ENCODE results near the gene TTBK1.

Gene TTBK1

DNA sequence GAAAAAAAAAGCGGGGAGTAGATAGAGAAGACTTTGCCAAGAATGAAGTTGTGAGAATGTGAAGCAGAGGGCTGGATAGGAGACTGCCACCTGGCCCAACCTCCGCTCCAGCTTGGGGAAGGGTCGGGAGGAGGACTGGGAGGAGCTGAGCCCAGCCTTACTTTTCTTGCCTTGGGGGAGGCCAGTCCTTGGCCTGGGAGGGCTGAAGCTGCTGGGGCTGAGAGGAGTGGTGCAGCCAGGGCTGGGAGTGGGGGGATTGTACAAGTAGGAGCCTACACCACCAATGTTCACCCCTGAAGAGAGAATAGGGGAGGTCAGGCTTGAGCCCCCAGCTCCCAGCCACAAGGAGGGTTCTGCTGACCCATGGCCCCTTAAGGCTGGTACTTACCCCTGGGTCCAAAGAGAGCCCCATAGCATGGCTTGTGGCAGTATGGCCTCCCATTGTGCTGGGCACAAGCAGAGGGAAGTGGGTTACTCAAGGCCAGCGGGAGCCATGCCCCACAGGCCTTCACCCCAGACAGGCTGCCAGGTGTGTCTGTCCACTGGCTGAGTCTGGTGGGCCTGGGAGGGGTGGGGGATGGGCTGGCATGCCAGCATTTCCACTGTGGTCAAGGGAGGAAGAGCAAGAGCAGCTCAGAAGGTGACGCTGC is 64.3 kb downstream of the TTBK1 start:
- no peak for DNase-seq

DNA sequence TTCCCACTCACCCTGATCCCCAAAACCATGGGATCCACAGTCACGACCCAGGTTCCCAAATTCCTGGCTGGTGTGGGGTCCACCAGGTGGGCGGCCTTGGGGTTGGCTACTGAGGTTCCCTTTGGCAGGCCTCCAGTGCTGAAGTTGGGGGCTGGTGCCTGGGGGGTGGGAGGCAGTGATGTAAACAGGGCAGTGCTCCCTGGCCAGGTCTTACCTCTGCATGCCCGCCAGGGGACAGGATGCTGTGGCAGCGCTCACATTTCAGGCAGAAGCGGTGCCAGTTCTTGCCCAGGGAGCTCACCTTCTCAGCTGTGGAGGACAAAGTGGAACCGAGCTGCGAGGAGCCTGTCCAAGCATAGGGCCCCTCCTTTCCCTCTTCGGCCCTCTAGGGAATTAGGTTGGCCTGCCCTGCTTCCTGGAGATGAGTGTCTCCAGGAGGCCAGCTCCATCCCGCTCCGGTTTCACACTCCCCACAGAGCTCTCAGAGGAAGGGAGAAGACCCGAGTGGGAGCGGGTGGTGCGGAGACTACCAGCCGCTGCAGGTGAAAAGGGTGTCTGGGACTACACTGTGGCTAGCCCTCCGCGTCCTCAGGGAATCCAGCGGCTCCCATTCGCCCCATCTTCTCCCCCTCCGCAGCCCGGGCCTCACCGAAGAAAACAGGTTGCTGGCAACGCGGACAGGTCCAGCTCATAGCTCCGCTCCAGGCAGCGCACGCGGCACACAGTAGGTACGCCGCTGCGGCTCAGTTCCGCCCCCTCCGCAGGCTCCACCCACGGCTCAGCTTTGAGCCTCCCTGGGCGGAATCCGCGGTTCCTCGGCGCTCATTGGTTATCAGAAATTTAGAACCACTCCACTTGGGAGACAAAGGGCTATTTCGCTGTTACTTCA is 65.1 kb downstream of the TTBK1 start, which contains the start of gene CRIP3:
Gene CRIP3, minus strand, starts transcription at position 726 of the 889 bp plus-strand sequence. Its CDS starts 34 bp downstream, at position 692.
- peak; percentile 28 for DNase-seq

DNA sequence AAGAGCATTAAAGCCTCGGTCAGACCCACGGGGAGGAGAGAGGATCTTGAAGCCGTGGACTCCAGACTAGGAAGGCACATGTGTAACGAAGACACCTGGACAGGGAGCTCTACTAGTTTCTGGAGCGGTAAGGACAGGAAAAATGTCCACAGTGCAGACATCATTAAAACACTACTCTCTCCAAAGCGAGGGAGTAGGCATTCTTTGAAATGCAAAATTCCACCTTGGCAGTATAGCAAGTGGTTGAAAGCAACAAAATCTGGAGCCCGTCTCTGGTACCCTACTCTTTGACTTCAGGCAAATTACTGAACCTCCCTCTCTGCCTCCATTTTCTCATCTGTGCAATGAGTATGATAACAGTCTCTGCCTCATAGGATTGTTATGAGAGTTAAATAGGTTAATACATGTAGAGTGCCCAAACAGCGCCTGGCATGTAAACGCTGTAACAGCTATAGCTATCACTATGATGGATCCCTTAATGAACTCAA is 65.8 kb downstream of the TTBK1 start:
- DNase-seq: no peak

DNA sequence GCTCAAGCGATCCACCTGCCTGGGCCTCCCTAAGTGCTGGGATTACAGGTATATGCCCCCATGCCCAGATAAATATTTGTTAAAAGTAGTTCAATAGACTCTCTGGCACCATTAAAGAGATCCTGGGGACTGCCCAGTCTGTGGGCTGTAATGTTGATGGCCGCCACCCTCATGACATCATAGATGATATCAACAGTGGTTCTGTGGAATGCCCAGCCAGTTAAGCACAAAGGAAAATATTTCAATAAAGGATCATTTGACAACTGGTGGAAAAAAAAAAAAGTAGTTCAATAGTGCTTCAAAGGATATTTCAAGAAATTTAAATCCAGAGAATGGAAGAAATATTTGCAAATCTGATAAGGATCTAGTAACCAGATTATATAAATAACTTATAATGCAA is 66.9 kb downstream of the TTBK1 start:
- DNase-seq: no peak

DNA sequence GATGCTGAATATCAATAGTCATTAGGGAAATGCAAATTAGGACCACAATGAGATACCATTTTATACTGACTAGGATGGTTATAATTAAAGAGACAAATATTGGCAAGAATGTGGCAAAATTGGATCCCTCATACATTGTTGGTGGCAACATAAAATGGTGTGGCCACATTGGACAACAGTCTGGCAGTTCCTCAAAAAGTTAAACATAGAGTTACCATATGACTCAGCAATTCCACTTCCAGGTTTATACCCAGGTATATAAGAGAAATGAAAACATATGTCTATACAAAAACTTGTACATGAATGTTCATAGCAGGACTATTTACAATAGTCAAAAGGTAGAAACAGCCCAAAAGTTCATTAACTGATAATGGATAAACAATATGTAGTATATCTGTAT is 67.3 kb downstream of the TTBK1 start:
- DNase-seq: no peak

DNA sequence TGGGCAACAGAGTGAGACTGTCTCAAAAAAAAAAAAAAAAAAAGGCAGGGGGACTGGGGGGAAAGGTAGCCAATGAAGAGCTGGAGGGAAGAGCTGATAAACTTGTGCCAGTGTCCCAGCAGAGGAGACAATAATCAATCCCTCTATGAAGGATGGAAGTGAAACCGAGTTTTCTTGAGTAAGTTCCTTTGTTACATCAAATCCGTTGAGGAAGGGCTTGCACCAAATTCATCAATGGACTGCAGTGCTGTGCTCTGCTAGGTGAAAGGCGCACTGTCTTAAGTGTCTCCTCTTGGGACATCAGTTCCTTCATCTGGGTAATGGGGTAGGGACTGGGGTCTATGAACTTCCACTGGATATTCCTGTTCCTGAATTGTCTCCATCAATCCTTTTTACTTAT is 68.4 kb downstream of the TTBK1 start:
- DNase-seq: no peak

DNA sequence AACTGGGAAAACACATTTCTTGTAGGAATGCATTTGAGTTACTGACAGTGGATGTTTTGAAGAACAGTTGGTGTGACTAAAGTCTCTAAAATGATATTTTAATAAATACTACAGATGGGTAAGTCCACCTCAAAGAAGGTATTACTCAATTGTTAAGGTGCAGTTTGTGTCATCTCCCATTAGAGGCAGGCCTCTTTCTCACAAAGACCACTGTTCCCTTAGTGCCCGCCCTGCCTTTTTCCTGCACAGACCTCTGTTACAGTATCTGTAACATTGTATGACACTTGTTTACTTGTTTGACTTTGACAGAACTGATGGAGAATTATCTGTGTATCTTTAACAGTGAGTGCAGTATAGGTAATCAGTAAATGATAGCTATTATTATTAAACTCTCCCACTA is 70.5 kb downstream of the TTBK1 start:
- DNase-seq: no peak

DNA sequence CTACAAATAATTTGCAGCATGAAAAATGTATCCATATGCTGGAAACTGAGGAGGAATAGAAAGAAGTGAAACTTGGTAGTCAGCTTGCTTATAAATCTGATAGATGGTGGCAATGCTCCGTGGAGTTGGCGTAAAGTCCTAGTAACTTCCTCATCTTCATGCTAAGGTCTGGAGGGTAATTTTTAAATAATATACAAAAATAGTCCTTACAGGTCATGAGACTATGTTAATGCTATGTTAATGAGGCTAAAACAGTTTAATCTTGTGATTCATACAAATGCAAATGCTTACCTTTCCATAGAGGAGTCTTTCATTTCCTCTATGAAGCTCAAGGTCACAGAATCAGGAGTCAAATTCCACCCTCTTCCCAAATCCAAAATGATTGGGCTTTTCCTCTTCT is 74.7 kb downstream of the TTBK1 start:
- no peak for DNase-seq

DNA sequence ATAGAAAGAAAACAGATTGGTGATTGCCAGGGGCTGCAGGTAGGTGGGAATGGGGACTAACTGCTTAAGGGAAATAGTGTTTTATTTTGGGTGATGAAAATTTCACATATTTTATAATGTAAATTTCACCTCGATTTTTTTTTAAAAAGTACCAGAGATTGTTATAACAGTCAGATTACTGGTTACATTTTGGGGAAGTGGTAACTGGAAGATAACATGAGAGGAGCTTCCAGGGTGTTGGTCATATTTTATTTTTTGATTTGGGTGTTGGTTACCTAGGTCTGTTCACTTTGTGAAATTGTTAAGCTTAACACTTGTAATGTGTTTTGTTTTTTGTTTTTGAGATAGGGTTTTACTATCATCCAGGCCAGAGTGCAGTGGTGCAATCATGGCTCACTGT is 82.6 kb downstream of the TTBK1 start:
- no peak for DNase-seq

DNA sequence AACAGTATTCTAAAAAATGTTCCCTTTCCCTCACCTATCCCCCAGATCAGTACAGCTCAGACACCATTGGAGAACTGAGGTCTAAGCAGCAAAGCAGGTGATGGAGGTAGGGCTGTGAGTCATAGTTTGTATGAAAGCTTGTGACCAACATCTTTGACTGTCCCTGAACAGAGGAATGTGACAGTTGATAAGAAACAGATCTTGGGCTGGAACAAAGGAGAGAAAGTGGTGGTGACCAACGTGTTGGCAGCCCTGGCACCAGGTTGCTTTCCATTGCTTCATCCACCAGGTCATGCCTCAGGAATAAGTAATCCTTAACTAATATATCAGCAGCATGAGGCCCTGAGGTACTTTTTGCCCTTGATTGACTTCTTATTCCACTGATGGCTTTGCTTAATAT is 85.2 kb downstream of the TTBK1 start:
- no peak for DNase-seq

DNA sequence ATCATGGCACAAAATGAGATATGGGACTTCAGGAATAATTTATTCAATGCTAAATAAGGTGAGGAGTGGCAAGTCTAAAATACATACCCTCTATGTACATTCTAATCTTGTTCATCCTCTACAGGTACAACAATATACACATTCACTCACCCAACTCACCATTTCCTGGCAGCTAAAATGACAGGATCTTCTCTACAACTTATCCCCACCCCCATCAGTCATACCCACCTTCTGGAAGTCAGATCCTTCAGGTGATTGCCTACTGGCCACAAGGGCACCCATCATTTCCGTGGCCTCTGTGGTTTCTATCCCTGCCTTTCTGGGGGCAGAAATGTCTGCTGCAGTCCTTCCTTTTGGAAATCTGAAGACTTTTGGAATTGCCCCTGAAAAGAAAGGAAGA is 88.2 kb downstream of the TTBK1 start:
- no peak for DNase-seq

DNA sequence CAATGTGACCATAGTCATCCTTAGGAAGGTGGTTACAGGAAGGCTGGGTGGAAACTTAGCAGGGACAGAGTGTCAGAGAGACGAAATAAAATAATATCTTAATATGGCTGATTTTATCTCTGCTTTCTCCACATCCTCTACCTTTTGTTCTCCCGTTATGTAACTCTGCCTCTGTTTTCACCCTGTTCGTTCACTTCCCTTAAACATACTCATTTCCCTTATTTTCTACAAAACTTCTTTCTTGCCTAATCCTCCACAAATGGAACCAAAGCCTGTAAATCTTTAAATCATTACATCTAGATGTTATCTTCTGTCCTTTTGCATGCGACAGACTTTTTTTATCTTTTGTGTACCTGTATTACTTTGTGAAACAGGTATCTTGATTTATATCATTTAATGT is 88.6 kb downstream of the TTBK1 start:
- DNase-seq: no peak

DNA sequence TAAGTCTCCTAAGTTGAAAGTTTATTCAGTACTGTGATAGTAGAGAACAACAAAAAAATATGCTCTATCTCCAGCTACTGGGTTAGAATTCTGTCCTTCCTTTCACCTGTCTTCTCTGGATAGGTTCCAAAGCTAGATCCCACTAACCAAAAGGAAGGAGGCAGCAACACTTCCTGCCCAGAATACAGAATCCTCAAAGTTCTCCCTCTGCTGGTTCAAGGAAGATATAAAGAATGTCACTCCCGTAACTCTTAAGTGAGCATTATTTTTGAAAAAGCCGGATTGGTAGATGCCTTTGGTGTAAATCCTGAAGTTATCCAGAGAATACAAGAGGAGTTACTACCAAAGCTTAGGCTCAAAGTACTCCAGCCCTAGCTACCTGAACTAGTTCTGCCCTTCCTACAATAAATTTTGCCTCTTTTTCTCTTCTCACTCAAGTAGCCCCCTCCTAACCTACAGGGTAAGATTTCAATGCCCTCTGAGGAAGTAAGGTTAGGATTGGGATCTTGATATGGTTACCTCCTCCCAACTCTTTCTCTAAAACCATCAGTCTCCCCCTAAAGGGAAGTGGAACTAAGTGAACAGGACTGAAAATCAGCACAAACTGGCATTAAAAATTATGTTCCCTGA is 91.3 kb downstream of the TTBK1 start:
- no peak for DNase-seq

DNA sequence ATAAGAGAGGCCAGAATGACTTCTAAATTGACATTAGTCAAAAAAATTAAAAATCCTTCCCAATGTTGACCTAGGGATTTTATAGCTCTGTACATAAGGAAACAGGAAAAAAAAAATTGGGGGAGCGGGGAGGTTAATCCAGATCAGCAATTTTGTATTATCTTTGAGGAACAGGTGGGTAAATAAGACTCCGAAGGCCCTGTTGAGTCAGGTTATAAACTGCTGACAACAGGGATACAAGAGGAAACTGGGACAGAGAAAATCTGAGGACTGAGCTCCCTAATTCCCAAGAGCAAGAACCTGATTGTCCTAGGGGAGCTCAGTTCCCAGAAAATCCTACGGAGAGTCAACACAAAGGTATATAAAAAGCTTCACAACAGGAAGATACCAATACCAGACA is 92.2 kb downstream of the TTBK1 start:
- DNase-seq: no peak

DNA sequence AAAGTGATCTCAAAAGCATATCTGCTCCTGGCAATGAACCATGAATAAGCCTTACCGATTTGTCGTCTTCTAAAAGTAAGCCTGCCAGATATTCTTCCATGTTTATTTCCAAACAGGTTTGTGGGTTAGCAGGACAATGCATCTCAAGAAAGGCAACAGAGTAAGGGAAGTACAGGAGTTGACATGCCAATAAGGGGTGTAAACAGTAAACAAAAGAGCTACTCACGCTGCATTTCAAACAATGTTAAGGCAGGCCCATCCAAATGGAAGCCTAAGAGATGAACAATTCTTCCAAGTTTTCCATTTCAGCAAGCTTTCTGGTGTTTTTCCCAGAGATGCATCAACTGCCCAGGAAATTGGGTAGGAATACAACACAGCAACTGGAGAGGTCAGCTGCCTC is 93.1 kb downstream of the TTBK1 start:
- no peak for DNase-seq
